Activated CD8-positive, alpha-beta memory T cell treated with anti-CD3 and anti-CD28 coated beads for 36 hours (primary cell): ENCODE results near the gene ANK3. TPM values are rescaled to one million over a fixed set of nuclear protein-coding genes. Genes with fewer than 3 reads are reported as not detected.

Experiments
- CTCF ChIA-PET: fragments of 350-600 bp; sonication (Branson Sonifier 250); formaldehyde crosslinking; loops from one replicate; lab custom pipeline; 2021; ENCODE audit warnings: antibody characterized with exemption; lab: Charles Lee
- POLR2A ChIA-PET: fragments of 350-600 bp; sonication (Branson Sonifier 250); formaldehyde crosslinking; loops from one replicate; lab custom pipeline; 2021; ENCODE audit warnings: antibody characterized with exemption; lab: Charles Lee
- total RNA-seq, 2 experiments: library from RNA; stranded (reverse); gene quantifications; one replicate each; pipeline ENCODE4 v1.2.3, GENCODE V29; 2021

ANK3 gene
- total RNA-seq, 2 experiments from 2014 or later = 6.2 to 7.9 TPM

DNA sequence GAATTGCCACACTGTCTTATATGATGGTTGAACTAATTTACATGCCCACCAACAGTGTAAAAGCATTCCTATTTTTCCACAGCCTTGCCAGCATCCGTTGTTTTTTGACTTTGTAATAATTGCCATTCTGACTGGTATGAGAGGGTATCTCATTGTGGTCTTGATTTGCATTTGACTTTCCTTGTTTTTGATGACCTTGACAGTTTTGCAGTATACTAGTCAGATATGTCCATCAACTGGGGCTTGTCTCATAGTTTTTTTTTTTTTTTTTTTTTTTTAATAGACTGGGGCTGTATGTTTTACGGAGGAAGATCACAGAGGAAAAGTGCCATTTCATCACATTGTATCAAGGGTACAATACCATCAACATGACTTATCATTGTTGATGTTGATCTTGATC, 220.6 kb downstream of the ANK3 start:
- CTCF ChIA-PET = no interaction called here
- POLR2A ChIA-PET = no interaction called here

DNA sequence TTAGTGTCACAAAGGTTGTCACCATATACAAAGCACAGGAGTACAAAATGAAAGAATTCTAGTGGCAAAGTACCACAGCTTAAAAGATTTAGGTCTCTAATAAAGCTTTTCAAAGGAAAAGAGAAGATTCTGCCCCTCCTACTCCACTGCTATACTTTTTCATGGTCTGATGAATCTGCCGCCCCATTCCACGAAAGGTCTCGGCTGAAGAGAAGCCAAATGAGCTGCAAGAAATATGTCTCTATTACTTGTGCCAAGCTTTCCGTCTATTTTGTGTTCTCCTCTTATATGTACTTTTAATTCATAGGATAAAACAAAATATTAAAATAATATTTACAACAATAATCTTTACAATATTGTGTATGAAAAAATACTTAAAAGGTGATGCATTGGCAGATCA, 222.6 kb downstream of the ANK3 start:
- ChIA-PET CTCF (no interaction called here), POLR2A (no interaction called here)

DNA sequence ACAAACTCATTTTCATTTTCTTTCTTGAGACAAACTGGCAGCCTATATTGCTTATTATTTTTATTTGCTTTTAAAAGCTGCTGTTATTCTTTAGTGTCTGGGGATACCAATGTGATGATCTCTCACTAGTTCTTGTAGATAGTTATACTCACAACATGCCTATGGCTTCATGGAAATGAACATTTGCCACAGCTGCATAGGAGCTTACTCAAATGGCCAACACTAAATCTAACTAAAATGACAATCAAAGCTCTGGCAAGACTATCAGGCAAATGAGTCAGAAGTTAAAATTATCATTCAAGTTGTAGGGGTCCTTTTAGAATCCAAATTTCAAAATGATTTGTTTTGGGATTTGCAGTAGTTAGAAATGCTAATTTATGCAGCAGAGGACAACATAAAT, 225.9 kb downstream of the ANK3 start:
- ChIA-PET POLR2A (no interaction called here), CTCF (no interaction called here)

DNA sequence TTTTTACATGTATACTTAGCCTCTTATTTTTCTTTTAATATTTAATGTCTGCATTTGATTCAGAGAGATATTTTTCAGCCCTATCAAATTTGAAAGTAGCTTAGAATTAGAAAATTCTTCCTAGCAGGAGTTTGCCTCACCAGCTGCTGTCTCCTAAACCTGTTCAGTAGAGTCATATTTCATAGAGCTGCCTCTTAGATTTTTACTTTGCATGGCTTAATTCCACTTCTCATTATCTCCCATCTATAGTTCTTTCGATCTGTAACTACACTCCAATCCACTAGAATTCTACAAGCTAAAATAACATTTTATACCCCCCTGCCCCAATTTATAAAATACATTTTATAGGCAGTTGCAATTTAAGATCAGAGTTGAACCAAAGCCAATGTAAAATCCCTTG, 227.0 kb downstream of the ANK3 start:
- ChIA-PET CTCF (interaction anchor here (1.2 kb wide), 1 partner anchor 8 kb away, joined by 3 read pairs; no protein-coding TSS in a partner anchor), POLR2A (no interaction called here)

DNA sequence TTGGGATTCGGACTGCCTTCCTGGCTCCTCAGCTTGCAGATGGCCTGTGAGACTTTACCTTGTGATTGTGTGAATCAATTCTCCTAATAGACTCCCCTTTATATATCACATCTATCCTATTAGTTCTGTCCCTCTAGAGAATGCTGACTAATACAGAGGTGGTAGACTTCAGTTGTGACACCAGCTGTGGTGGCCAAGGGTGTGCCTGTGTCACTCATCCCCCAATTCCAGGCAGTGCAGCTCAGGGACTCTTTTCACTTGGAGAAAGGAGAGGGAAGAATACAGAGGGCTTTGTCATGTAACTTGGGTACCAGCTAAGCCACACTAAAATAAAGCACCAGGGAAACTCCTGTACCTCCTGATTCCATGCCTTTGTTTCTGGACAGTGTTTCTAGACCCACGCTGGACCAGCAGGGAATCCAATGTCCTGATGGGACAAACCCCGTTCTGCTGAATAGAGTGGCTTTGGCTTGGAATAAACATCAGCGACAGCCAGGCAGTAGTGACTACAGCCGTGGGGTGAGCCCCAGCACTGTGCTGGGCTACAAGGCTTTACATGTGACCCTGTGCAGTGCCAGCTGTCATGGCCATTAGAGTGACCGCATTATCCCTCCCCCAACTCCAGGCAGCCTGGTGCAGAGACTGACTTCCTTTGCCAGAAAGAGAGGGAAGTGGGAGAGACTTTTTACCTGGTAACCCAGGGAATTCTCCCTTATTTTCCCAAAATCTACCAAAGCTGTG, 233.6 kb downstream of the ANK3 start:
- POLR2A ChIA-PET = no interaction called here
- CTCF ChIA-PET = no interaction called here

DNA sequence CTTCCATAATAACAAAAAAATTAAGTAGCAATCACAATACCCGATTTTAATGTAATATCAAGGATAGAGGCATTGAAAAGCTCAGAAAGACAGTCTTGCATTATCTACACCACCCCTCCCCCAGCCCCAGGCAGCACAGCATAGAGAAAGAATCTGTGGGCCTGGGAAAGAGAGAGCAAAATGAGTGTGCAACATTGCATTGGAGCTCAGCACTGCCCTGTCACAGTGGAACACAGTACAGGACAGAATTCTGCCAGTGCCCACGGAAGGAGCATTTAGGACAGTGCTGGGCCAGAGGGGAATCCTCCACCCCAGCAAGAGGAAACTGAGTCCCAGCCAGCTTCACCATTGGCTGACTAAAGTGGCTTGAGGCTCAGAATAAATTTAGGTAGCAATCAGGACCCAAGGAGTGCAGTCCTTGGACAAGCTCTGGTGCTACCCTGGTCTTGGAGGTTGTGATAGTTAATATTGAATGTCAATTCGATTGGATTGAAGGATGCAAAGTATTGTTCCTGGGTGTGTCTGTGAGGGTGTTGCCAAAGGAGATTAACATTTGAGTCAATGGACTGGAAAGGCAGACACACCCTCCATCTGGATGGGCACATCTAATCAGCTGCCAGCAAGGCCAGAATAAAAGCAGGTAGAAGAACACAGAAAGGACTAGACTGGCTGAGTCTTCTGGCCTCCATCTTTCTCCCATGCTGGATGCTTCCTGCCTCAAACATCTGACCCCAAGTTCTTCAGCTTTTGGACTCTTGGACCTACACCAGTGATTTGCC, 234.4 kb downstream of the ANK3 start:
- CTCF ChIA-PET = no interaction called here

DNA sequence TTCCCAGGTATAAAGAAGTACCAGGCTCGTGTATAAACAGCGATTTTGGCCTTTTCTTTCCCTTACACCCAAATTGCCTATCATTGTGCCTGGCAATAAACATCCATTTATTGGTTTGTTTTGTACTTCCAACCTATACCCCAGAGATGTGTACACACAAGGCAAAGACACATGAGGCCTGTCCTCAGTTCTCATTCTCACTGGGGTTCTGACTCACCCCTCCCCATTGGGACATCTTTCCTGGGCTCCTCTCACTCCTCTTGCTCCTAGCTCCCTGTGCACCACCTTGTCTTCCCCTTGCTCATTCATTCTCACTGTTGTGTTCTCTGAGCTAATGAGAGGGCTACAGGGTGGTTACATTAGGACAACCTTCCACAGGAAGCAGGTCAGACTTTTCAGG, 240.7 kb downstream of the ANK3 start:
- POLR2A ChIA-PET = no interaction called here

More for the DNA sequence above, 234.4 kb downstream of the ANK3 start:
- POLR2A ChIA-PET = no interaction called here

DNA sequence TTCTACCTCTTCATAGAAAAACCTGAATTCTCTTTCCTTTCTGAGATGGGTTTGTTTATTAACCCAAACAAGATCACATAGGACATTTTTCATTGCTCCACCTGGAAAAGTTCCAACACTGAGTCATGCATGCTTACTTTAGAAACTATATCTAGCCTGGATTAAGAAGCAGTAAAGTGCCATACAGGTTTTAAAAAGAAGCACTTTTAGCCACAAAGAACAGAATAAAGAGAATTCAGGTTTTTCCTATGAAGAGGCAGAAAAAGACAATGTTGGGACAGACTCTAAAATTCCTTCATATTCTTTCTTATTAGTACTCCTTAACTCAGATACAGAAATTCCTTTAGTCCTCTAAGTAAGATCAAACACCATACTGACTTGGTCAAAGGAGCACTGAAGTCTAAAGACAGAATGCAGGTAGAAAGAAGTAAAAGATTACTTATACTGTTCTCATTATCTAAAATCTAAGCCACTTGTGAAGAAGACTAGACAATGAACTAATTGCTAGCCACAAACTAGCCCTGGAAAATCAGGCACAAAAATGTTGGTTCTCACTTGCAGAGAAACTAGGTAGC, 241.3 kb downstream of the ANK3 start:
- POLR2A ChIA-PET = no interaction called here
- CTCF ChIA-PET = no interaction called here

More for the DNA sequence above, 240.7 kb downstream of the ANK3 start:
- CTCF ChIA-PET = no interaction called here

DNA sequence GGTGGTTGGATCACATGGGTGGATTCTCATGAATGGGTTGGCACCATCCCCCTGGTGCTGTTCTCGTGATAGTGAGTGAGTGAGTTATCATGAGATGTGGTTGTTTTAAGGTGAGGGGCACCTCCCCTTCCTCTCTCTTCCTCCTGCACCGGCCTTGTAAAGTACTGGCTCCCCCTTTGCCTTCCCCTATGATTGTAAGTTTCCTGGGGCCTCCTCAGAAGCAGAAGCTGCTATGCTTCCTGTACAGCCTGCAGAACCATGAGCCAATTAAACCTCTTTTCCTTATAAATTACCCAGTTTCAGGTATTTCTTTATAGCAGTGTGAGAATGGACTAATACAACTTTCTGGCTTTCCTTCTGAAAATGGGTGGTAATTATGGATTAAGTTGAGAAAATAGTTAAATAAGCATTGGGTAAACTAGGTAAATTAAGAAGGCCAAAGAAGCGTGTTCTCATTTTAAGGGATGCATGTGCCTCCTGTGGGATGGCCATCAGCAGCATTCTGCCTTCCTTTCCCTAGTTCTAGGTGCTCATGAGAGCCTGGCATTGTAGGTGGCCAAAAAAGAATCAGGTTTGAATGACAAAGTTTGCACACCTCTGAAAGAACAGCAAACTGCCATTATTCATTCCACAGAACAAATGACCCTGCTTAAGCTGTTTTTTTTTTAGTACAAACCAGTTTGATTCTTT, 242.0 kb downstream of the ANK3 start:
- CTCF ChIA-PET = no interaction called here

DNA sequence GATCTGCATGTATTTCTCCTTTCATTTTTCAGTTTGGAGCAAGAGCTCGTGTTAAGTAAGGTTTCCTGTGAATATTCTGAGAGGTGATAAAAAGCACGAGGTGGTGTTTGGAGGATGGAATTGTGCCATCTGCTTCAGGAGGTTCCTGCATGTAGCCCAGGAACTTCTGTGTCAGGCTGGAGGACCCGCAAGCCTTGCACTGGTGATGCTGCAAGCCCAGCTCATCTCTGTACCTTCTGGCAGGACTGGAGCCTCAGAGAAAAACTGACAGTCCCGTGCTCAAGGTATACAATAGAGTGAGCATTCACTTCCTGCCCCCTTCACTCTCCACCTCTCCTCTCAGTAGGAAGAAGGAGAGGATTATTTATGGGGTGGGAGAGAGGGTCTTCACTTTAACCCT, 242.7 kb downstream of the ANK3 start:
- CTCF ChIA-PET = no interaction called here
- POLR2A ChIA-PET = no interaction called here

More for the DNA sequence above, 242.0 kb downstream of the ANK3 start:
- POLR2A ChIA-PET = no interaction called here

DNA sequence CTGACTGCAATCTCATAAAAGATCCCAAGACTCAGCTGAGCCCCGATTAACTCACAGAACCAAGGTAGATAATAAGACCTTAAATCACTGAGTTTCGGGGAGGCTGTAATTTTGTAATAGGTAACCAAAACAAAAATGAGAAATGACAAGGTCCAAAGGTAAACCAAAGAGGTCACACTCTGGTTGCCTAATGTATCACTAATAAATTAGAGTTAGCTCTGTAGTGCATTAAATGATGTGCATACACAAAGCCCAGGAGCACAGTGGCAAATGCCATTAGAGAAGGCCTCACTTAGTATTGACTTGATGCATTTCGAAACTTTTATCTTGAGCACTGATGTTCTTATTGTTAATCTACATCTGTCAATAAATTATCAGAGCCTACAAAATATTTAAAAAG, 245.6 kb downstream of the ANK3 start:
- POLR2A ChIA-PET = no interaction called here
- CTCF ChIA-PET = no interaction called here

DNA sequence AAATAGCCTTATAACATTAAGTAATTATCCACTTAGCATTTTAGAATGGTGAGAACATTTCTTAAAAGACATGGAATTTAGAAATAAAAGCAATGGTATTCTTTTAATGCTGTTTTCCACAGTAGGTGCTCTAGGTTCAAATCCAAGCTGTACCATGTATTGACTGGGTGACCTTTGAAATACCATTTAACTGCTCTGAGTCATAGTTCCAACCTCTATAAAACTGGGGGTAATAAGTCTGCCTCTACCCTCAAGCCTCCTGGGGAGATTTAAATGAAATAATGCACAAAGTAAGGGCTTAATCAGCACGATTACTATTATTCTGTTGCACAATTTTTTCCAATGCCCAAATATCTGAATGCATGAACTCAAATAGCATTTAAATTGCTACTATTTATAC, 246.9 kb downstream of the ANK3 start:
- POLR2A ChIA-PET = no interaction called here
- CTCF ChIA-PET = no interaction called here

DNA sequence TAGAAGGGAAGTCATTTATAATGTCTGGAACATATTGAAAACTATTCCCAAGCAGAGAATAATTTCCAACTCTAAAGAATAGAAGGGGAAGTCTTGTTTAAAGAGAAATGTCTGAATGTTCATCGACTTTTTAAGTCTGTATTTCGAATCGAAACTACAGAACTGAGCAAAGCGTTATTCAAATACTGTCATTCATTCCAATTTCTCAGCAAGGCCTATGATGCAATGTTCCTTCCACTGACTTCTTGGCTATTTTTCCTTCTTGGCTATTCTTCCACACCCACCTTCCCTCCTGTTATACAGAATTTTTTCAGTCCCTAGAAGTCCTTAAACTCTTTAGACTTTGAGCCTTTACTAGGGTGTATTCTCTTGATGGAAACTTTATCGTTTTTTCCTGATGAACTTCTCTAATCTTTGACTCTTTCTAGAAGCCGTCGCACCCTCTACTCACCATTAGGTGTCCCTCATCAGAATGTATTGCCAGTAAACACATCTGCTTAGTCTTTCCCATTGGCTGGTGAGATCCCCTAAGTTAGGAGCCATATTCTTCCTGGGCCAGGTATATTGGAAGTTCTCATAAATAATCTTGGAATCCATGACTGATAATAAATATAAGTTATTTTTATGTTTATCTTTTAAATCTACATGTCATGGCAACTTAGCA, 247.6 kb downstream of the ANK3 start:
- CTCF ChIA-PET = no interaction called here
- POLR2A ChIA-PET = no interaction called here

DNA sequence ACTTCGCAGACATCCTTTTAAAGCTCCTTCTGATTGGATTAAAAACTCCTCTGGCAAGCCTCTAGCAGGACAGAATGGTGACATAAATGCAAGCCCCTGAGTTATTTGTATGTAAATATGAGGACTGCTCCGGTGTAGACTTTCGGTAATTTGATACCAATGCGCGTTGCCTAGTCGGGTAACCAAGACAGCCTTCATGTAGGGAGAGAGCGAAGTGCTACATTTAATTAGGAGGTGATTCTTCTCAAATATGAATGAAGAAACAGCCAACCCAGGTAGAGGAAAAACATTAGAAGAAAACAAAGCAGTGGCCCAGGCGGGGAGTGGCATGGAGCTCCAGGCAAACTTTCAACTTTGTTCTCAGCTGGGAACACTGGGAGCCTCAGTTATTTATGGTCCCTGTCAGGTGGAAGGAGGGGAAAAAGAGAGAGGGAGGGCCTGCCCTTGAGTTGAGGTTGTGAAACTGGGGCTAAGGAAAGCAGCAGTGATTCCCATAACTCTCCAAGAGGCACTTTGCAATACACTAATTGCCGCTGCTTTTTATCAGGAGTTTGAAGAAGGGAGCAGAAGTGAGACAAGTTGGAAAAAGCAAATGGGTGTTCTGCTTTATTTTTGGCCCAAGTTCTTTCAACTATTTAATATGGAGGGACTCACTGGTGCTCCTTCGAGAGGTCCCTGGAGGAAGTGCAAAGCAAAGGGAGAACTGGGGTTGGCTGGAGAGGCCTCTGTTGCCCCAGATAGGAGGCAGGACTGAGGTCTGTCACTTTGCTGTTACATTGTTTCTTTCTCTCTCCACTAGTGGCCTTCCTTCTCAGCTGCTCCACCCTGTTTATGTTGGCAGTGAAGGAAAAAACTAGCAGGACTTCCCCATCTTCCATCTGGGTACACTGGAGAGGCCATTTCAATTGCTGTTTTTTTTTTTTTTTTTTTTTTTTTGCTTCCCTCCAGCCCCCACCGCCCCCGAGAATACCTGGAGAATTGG, 248.7 kb downstream of the ANK3 start:
- ChIA-PET POLR2A (no interaction called here), CTCF (no interaction called here)

DNA sequence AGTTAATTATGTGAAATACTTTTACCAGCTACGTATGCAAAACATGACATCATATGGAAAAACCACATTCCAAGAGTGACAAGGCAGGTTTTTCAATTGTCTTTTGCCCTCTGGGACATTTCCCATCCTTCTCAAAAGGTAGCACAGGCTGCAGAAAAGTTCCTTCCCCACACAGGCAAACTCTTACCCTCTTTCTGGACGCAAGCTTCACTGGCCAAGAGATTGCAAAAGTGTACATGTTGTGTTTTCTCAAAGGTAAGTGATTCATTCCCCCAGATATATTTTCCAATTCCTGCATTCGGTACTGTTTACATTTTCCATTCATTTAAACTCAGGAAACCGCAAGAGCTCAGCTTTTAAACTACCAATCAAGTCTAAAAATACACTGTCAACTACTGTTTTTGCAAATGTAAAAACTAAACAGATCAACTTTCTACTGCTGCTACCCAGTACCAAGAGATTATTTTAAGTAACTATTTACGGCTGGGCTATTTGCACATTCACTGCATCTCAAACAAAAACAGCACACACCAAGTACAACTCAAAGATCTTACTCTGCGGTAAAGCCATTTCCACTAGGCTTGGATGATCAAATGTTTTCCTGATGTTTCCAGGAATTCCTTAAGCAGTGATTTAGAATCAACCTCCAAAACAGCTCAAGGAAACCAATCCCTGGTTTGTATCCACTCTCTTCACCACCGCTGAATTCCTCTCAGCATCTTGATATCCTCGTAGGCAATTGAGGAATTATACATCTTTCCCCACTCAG, 249.7 kb downstream of the ANK3 start:
- ChIA-PET POLR2A (no interaction called here), CTCF (no interaction called here)

DNA sequence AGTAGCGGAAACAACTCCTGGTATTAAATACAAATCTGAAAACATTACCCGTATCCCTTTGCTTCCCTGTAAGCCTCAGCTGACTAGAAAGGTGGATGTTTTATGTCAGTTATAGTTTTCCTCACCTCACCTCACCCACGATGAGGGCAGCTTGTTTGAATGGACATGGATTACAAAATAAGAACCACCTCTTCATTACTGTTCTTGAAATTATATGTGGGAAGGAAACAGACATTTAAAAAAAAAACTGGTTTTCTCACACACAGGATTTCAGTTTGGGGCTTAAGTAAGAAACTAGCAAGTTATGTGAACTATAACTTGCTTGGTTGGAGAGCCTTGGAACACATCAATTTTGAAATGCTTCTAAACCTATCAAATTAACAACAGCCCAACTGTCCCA, 250.4 kb downstream of the ANK3 start:
- ChIA-PET CTCF (no interaction called here), POLR2A (no interaction called here)

DNA sequence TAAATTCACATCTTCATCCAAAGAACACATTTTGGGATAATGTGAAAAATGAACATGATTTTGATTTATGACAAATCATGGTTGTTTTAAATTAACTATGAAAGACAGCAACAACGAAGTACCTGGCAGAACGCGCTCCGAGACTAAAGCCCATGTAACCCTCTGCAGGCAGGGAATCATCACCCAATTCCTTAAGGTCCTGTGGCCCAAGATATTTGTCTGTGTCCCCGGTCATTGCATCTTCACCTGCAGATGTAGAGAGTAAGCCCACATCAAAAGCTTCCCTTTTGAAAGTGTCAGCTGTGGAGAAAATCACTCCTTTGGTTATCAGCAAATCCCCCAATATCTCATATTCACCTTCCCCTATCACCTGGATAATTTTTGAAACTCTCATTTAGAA, 250.8 kb downstream of the ANK3 start:
- ChIA-PET CTCF (no interaction called here), POLR2A (no interaction called here)

DNA sequence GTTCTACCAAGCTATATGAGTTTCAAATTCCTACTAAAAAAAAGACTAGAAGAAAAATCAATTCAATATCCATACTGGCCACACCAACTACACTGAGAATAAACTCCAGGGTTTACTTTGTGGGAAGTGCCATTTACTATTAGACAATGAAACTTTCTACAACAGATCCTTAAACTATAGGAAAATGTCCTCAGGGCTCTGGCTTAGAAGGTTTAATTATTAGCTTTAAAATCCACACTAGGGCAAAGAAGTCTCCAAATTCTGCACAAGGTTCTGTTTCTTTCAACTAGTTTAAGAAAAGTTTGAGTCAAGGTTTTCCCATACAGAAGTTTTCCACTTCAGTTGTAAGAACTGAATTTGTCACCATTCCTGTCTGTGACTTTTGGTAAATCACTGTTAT, 251.6 kb downstream of the ANK3 start:
- ChIA-PET CTCF (no interaction called here), POLR2A (no interaction called here)
